Dendritic cell treated with granulocyte-macrophage colony-stimulating factor and Interleukin-4, amounts not matched to agents 40 ng/mL and 50 ng/mL, for 4 days (primary cell): ENCODE data around the gene ZNF648.
"Not testable (repeated sequence)": the region's sequence is repeated elsewhere in the genome, so short reads cannot be mapped to it uniquely, and the experiment has no call there.

Experiments used
- H3K27ac Mint-ChIP-seq: one replicate; pipeline ENCODE4 v1.8.0; 2022; ENCODE audit warnings: mild to moderate bottlenecking, mixed read lengths
- H3K27me3 Mint-ChIP-seq: one replicate; pipeline ENCODE4 v1.8.0; 2022; ENCODE audit warnings: mild to moderate bottlenecking, mixed read lengths
- H3K36me3 Mint-ChIP-seq: one replicate; pipeline ENCODE4 v1.8.0; 2022; ENCODE audit warnings: low read depth, mixed read lengths
- H3K4me1 Mint-ChIP-seq: one replicate; pipeline ENCODE4 v1.8.0; 2022; ENCODE audit warnings: low read depth, mixed read lengths
- H3K4me3 Mint-ChIP-seq: one replicate; pipeline ENCODE4 v1.8.0; 2022; ENCODE audit warnings: mild to moderate bottlenecking, moderate library complexity, mixed read lengths
- H3K9me3 Mint-ChIP-seq: one replicate; pipeline ENCODE4 v1.8.0; 2022; ENCODE audit warnings: mixed read lengths
- intact Hi-C: fragments of 100-400 bp; cut with micrococcal nuclease; formaldehyde crosslinking; loops from one replicate; pipeline ENCODE4 v1.15.0; 2022

The ZNF648 gene

GRCh38 chr1:182061594-182061993, at the start of gene ZNF648:
Gene ZNF648 (minus strand): TSS chr1:182061712. CDS start chr1:182058010, 3,702 bp downstream.
- H3K4me3 Mint-ChIP-seq = no peak within 1 kb of the TSS

GRCh38 chr1:182110635-182111034, 49.1 kb upstream of the ZNF648 start:
- no peaks in the 10 kb centered on the region for H3K9me3 Mint-ChIP-seq
- H3K4me1 Mint-ChIP-seq = peaks cover 9% of the 10 kb centered on the region
- no peak overlapping the region for H3K4me3 Mint-ChIP-seq
- H3K27ac Mint-ChIP-seq = no peak overlapping the region
- intact Hi-C loops = no loop called here
- peaks cover 34% of the 10 kb centered on the region for H3K27me3 Mint-ChIP-seq
- no peaks in the 10 kb centered on the region for H3K36me3 Mint-ChIP-seq

More at GRCh38 chr1:182061594-182061993, at the start of gene ZNF648:
- intact Hi-C loops = no loop called here
- H3K4me1 Mint-ChIP-seq = no peaks in the 10 kb centered on the region
- H3K27me3 Mint-ChIP-seq = peaks cover 58% of the 10 kb centered on the region
- H3K27ac Mint-ChIP-seq = no peak within 1 kb of the TSS
- H3K36me3 Mint-ChIP-seq = no peaks in the 10 kb centered on the region
- H3K9me3 Mint-ChIP-seq = no peaks in the 10 kb centered on the region

DNA sequence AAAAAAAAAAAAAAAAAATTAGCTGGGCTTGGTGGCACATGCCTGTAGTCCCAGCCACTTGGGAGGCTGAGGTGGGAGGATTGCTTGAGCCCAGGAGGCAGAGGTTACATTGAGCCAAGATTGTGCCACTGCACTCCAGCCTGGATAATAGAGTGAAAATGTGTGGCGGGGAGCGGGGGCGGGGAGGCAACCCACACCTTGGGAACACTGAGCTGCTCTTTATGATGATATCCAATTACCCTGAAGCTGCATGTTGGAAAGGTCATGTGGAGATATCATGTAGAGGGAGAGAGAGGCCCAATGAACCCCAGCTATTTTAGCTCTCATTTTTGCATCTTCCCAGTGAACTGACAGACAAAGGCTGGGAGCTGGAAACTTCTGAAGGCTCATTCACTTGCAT, 48.3 kb upstream of the ZNF648 start:
- Mint-ChIP-seq H3K9me3 (no peaks in the 10 kb centered on the region), H3K4me3 (no peak overlapping the region), H3K27me3 (peaks cover 39% of the 10 kb centered on the region), H3K4me1 (peaks cover 9% of the 10 kb centered on the region), H3K36me3 (no peaks in the 10 kb centered on the region), H3K27ac (no peak overlapping the region)
- intact Hi-C loops = no loop called here

- no peak overlapping the region for H3K4me3 Mint-ChIP-seq
- H3K9me3 Mint-ChIP-seq = no peaks in the 10 kb centered on the region
- no peak overlapping the region for H3K27ac Mint-ChIP-seq
- H3K27me3 Mint-ChIP-seq = peaks cover 38% of the 10 kb centered on the region
- intact Hi-C loops = no loop called here
- no peaks in the 10 kb centered on the region for H3K36me3 Mint-ChIP-seq
- no peaks in the 10 kb centered on the region for H3K4me1 Mint-ChIP-seq
Observed at GRCh38 chr1:182107209-182107608, 45.7 kb upstream of the ZNF648 start.

- no peak overlapping the region for H3K4me3 Mint-ChIP-seq
- no peaks in the 10 kb centered on the region for H3K4me1 Mint-ChIP-seq
- intact Hi-C loops = no loop called here
- peaks cover 35% of the 10 kb centered on the region for H3K27me3 Mint-ChIP-seq
- no peak overlapping the region for H3K27ac Mint-ChIP-seq
- no peaks in the 10 kb centered on the region for H3K9me3 Mint-ChIP-seq
- no peaks in the 10 kb centered on the region for H3K36me3 Mint-ChIP-seq
Observed at GRCh38 chr1:182102043-182102416, 40.5 kb upstream of the ZNF648 start.

DNA sequence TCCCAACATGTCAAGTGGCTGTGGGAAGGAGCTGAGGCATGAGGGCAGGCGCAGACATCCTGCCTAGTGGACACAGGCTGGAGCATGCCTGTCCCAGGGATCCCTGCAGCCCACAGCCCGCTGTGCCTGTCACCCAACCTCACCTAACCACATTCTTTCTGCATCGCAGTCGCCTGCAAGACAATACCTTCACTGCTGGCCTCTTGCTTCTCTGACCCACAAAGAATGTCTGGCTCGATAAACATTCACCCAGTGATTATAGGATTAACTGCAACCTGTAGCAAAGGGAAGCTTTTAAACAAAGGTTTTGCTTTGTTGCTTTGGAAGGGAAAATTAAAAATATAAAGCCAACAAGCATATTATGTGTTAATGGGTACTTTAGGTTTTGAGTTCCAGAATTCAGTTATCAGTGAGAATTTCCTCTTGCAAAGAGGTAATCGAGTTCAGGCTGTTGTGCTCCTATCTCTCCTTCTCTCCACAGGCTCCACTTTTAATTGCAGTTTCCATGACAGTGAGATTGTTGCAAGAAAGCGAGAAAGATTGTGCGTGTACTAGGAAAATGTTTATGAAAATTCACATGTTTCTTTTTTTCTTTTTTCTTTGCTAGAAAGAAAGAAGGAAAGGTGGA, 40.0 kb upstream of the ZNF648 start:
- Mint-ChIP-seq H3K27ac (no peak overlapping the region), H3K36me3 (no peaks in the 10 kb centered on the region), H3K27me3 (peaks cover 35% of the 10 kb centered on the region), H3K4me3 (no peak overlapping the region), H3K9me3 (no peaks in the 10 kb centered on the region), H3K4me1 (no peaks in the 10 kb centered on the region)
- intact Hi-C loops = no loop called here

DNA sequence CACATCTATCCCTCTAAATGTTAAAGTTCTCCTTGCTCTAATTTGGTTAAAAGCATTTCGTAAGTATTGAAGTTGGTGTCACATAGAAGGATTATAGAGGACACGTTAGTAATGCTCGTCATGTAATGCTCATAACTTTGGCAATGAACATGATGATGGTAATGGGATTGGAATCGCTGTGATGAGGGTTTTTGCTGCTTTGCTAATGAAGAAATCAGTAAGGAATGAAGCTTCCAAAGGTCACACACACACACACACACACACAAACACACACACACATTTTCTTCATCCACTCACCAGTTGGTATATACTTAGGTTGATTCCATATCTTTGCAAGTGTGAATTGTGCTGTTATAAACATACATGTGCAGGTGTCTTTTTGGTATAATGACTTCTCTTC, 36.8 kb upstream of the ZNF648 start:
- no peak overlapping the region for H3K4me3 Mint-ChIP-seq
- no peaks in the 10 kb centered on the region for H3K36me3 Mint-ChIP-seq
- no peak overlapping the region for H3K27ac Mint-ChIP-seq
- H3K27me3 Mint-ChIP-seq = peaks cover 34% of the 10 kb centered on the region
- H3K4me1 Mint-ChIP-seq = peaks cover 8% of the 10 kb centered on the region
- H3K9me3 Mint-ChIP-seq = no peaks in the 10 kb centered on the region
- intact Hi-C loops = no loop called here

- H3K4me3 Mint-ChIP-seq = no peak overlapping the region
- peaks cover 13% of the 10 kb centered on the region for H3K27me3 Mint-ChIP-seq
- H3K4me1 Mint-ChIP-seq = peaks cover 8% of the 10 kb centered on the region
- no peaks in the 10 kb centered on the region for H3K9me3 Mint-ChIP-seq
- H3K36me3 Mint-ChIP-seq = no peaks in the 10 kb centered on the region
- intact Hi-C loops = no loop called here
- H3K27ac Mint-ChIP-seq = no peak overlapping the region
Observed at GRCh38 chr1:182095946-182096345, 34.4 kb upstream of the ZNF648 start.

GRCh38 chr1:182094514-182095005, 33.0 kb upstream of the ZNF648 start:
- H3K4me3 Mint-ChIP-seq, H3K36me3 Mint-ChIP-seq, H3K4me1 Mint-ChIP-seq, H3K9me3 Mint-ChIP-seq, H3K27ac Mint-ChIP-seq, intact Hi-C loops: not testable (repeated sequence)
- peaks cover 12% of the 10 kb centered on the region for H3K27me3 Mint-ChIP-seq

- H3K4me1 Mint-ChIP-seq = peaks cover 8% of the 10 kb centered on the region
- intact Hi-C loops = no loop called here
- no peak overlapping the region for H3K27ac Mint-ChIP-seq
- H3K9me3 Mint-ChIP-seq = no peaks in the 10 kb centered on the region
- H3K27me3 Mint-ChIP-seq = peaks cover 12% of the 10 kb centered on the region
- H3K36me3 Mint-ChIP-seq = no peaks in the 10 kb centered on the region
- H3K4me3 Mint-ChIP-seq = no peak overlapping the region
Observed at GRCh38 chr1:182093781-182094180, 32.3 kb upstream of the ZNF648 start.

GRCh38 chr1:182092336-182092735, 30.8 kb upstream of the ZNF648 start:
- intact Hi-C loops = no loop called here
- no peaks in the 10 kb centered on the region for H3K36me3 Mint-ChIP-seq
- peaks cover 9% of the 10 kb centered on the region for H3K27me3 Mint-ChIP-seq
- no peaks in the 10 kb centered on the region for H3K9me3 Mint-ChIP-seq
- H3K4me1 Mint-ChIP-seq = peaks cover 19% of the 10 kb centered on the region
- H3K27ac Mint-ChIP-seq = no peak overlapping the region
- no peak overlapping the region for H3K4me3 Mint-ChIP-seq

GRCh38 chr1:182091083-182091482, 29.6 kb upstream of the ZNF648 start:
- Mint-ChIP-seq H3K4me1 (peaks cover 30% of the 10 kb centered on the region), H3K27ac (no peak overlapping the region), H3K4me3 (no peak overlapping the region), H3K36me3 (no peaks in the 10 kb centered on the region), H3K27me3 (peaks cover 7% of the 10 kb centered on the region), H3K9me3 (no peaks in the 10 kb centered on the region)
- intact Hi-C loops = no loop called here

GRCh38 chr1:182087719-182088350, 26.3 kb upstream of the ZNF648 start:
- intact Hi-C loops = loop anchor here (5.0 kb wide), 2 partner anchors 109 to 694 kb away; no protein-coding TSS in a partner anchor
- Mint-ChIP-seq H3K9me3 (no peaks in the 10 kb centered on the region), H3K27me3 (no peaks in the 10 kb centered on the region), H3K27ac (peak overlapping the region; percentile 31), H3K36me3 (no peaks in the 10 kb centered on the region), H3K4me3 (no peak overlapping the region), H3K4me1 (peaks cover 38% of the 10 kb centered on the region)

GRCh38 chr1:182087304-182087703, 25.8 kb upstream of the ZNF648 start:
- Mint-ChIP-seq H3K36me3 (no peaks in the 10 kb centered on the region), H3K4me3 (no peak overlapping the region), H3K27me3 (no peaks in the 10 kb centered on the region), H3K4me1 (peaks cover 38% of the 10 kb centered on the region), H3K9me3 (no peaks in the 10 kb centered on the region), H3K27ac (peak overlapping the region; percentile 31)
- intact Hi-C loops = loop anchor here (5.0 kb wide), 2 partner anchors 110 to 695 kb away; no protein-coding TSS in a partner anchor
